HL-60 (cell line): ENCODE results near the gene CFAP61.

Experiments
- POLR2AphosphoS5 ChIP-seq: IDR thresholded peaks from 2 replicates; pipeline ENCODE4 v1.6.1; 2012; ENCODE audit warnings: low read depth
- SPI1 ChIP-seq: IDR thresholded peaks from 2 replicates; pipeline ENCODE4 v1.6.1; 2012; ENCODE audit warnings: low read depth, mild to moderate bottlenecking, borderline replicate concordance
- TF ChIP-seq, protein P1 (sequence below): IDR thresholded peaks from 2 replicates; pipeline ENCODE4 v1.6.1; 2012; ENCODE audit warnings: low read depth; ENCODE audit not compliant: insufficient replicate concordance
- TF ChIP-seq, protein P2 (sequence below): IDR thresholded peaks from one replicate; pipeline ENCODE4 v1.5.1; 2011; ENCODE audit warnings: low read length, control low read depth, inconsistent platforms; ENCODE audit not compliant: insufficient read depth

DNA sequence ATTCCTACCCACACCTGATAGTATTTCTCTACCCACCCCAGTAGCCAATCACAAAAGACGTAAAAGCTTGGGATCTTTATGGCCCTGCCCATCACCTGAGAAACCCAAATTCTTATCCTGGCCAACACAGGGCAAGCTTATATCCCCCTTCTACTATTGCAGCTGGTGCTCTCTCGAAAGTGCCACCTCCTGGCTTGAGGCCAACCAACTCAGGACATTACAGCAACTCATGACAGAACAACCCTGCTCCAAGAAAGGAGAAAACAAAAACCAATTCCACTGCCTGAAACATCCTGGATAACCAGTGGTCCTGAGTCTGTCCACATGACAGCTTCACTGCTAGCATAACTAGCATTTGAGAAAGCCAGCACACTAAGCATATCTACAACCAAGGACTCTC, 97.9 kb downstream of the CFAP61 start:
- TF ChIP-seq, protein P1, sequence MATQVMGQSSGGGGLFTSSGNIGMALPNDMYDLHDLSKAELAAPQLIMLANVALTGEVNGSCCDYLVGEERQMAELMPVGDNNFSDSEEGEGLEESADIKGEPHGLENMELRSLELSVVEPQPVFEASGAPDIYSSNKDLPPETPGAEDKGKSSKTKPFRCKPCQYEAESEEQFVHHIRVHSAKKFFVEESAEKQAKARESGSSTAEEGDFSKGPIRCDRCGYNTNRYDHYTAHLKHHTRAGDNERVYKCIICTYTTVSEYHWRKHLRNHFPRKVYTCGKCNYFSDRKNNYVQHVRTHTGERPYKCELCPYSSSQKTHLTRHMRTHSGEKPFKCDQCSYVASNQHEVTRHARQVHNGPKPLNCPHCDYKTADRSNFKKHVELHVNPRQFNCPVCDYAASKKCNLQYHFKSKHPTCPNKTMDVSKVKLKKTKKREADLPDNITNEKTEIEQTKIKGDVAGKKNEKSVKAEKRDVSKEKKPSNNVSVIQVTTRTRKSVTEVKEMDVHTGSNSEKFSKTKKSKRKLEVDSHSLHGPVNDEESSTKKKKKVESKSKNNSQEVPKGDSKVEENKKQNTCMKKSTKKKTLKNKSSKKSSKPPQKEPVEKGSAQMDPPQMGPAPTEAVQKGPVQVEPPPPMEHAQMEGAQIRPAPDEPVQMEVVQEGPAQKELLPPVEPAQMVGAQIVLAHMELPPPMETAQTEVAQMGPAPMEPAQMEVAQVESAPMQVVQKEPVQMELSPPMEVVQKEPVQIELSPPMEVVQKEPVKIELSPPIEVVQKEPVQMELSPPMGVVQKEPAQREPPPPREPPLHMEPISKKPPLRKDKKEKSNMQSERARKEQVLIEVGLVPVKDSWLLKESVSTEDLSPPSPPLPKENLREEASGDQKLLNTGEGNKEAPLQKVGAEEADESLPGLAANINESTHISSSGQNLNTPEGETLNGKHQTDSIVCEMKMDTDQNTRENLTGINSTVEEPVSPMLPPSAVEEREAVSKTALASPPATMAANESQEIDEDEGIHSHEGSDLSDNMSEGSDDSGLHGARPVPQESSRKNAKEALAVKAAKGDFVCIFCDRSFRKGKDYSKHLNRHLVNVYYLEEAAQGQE = no peak
- TF ChIP-seq, protein P2, sequence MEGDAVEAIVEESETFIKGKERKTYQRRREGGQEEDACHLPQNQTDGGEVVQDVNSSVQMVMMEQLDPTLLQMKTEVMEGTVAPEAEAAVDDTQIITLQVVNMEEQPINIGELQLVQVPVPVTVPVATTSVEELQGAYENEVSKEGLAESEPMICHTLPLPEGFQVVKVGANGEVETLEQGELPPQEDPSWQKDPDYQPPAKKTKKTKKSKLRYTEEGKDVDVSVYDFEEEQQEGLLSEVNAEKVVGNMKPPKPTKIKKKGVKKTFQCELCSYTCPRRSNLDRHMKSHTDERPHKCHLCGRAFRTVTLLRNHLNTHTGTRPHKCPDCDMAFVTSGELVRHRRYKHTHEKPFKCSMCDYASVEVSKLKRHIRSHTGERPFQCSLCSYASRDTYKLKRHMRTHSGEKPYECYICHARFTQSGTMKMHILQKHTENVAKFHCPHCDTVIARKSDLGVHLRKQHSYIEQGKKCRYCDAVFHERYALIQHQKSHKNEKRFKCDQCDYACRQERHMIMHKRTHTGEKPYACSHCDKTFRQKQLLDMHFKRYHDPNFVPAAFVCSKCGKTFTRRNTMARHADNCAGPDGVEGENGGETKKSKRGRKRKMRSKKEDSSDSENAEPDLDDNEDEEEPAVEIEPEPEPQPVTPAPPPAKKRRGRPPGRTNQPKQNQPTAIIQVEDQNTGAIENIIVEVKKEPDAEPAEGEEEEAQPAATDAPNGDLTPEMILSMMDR = no peak
- TF ChIP-seq POLR2AphosphoS5 = no peak
- no peak for TF ChIP-seq SPI1
